Ishikawa (cell line): ENCODE measurements around the gene SH3PXD2A.

ENCODE experiments used
- EP300 ChIP-seq: IDR thresholded peaks from 2 replicates; pipeline ENCODE4 v1.6.1; 2012; ENCODE audit warnings: borderline replicate concordance
- MAX ChIP-seq: IDR thresholded peaks from 2 replicates; pipeline ENCODE4 v1.6.1; 2012
- RAD21 ChIP-seq: IDR thresholded peaks from 2 replicates; pipeline ENCODE4 v1.6.1; 2012; ENCODE audit warnings: low read depth
- ZBTB7A ChIP-seq: IDR thresholded peaks from 2 replicates; pipeline ENCODE4 v1.6.1; 2012; ENCODE audit warnings: low read depth

GRCh38 chr10:103836273-103836672 is 19.1 kb downstream of the SH3PXD2A start:
- no peak for TF ChIP-seq EP300
- no peak for TF ChIP-seq RAD21
- no peak for TF ChIP-seq ZBTB7A
- TF ChIP-seq MAX: no peak
